ENCODE results near the gene ERN1.

GRCh38 chr17:64003526-64004121 lies 126.3 kb downstream of the ERN1 start:
- TF ChIP-seq EZH2 (IDR thresholded peaks at IDR 0.05; ENCODE audit: borderline replicate concordance, low read depth, low read length, poor library complexity, severe bottlenecking) (no peak), CTCF (conservative IDR thresholded peaks at IDR 0.05; ENCODE audit: low read depth, low read length) (no peak)
